ENCODE results near the gene SMKR1.
"Not testable (repeated sequence)": the region's sequence is repeated elsewhere in the genome, so short reads cannot be mapped to it uniquely, and the experiment has no call there.

The SMKR1 gene

DNA sequence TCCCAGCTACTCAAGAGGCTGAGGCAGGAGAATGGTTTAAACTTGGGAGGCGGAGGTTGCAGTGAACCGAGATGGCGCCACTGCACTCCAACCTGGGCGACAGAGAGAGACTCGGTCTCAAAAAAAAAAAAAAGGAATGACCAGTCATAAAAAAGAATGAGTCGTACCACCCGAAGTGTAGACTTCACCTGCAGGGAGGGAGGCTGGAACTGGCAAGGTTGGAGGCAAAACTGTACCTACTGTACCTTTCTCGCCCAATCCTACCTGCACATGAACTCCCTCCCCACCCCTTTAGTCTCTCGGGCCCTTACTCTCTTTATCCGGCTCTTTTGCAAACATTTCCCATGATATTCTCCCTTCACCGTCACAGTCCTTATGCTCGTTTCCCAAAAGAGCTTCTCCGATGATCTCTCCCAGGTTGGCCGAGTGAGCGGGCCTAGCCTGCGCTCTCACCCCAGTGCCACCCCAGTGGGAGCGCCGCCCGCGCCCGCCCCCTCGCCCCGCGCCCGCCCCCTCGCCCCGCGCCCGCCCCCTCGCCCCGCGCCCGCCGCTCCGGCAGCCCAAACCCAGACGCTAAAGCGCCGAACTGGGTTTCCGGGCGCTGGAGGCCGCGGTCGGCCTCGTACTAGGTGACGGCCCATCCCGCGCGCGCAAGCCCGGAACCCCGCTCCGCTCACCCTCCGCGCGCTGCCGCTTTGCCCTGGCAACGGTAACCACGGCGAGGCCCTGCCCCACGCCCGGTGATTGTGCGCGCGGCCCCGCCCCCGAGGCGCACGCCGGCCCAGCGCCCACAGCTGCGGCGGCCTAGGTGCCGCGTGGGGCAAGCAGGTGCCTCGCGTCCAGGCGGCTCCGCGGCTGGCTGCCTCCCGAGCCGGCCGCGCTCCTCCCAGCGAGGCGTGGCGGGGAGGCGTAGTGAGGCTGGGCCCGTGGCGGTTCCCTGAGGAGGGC lies at the start of gene SMKR1:
TSS of gene SMKR1 (plus strand) at position 772 of the 948 bp plus-strand sequence. CDS start 294 bp downstream, outside the sequence.
- DNase-seq (ENCODE audit: low read depth in 2 of 2) = peak; percentile 80 to 86

DNA sequence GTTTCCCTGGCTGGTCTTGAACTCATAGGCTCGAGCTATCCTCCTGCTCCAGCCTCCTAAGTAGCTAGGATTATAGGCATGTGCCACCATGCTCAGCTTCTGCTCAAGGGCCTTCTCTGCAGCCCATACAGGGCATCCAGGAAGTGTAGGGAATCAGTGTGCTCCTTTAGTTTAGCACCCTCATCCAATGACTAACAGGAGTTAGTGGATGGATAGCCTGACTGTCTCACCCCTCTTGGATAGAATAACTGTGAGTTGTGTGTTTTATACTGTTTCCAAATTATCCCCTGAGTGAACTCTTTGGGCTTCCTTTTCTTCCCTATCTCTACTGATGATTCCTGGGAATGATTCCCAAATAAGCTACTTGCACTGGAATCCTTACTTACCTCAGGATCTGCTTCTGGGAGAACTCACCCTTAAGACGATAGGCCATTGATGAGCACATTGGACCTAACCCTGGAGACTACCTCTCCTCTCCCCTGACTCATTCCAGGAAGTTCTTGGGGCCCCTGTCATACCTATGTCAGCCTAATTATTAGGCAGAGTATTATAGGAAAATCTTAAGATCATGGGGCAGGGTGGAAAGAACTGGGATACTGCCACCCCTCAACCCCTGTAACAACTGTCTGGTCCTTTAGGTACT lies 49.6 kb upstream of the SMKR1 start:
- no peak for DNase-seq (ENCODE audit: low read depth in 2 of 2)

DNA sequence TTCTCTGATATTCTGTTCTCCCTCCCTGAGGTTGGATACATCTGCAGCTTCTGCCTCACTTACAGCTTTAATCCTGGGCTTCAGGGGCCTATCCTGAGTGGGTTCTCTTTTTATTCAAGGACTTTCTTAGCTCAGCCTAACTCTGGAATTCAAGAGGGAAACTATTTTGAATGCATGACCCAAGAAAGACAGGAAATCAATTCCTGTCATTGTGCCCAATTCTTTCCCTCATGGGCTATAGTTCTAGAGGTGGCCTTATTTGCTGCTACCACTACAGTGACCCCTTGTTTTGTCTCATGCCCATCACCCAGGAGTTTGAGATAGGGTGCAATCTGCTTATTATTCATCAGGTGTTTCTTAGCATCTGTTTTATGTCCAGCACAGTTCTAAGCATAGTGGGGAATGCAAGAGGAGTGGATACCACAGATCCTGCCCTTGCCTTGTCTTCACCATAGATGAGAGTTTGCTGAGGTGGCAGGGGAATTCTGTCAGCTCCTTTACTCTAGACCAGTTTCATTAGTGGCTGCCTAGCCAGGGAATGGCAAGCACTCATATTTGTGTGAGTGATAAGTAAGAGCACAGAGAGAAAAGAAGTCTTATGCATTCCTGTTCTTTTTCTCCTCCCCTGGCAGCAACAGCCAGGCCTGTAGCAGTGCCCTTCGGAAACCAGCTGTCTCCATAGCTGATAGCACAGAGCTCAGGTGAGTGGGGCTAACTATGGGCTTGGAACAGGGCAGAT lies 48.7 kb upstream of the SMKR1 start:
- no peak for DNase-seq (ENCODE audit: low read depth in 2 of 2)

DNA sequence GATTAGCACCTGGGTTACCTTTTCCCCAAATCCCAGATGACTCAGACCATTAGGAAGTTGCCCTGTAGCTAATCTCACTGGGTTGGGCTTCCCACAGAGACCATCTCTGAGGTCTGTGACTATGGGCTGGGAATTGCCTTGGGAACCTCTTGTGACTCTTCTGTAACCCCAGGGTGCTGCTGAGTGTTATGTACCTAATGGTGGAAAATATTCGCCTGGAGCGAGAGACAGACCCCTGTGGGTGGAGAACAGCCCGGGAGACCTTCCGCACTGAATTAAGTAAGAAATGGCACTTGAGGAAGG lies 48.1 kb upstream of the SMKR1 start:
- DNase-seq (ENCODE audit: low read depth in 2 of 2) = no peak

DNA sequence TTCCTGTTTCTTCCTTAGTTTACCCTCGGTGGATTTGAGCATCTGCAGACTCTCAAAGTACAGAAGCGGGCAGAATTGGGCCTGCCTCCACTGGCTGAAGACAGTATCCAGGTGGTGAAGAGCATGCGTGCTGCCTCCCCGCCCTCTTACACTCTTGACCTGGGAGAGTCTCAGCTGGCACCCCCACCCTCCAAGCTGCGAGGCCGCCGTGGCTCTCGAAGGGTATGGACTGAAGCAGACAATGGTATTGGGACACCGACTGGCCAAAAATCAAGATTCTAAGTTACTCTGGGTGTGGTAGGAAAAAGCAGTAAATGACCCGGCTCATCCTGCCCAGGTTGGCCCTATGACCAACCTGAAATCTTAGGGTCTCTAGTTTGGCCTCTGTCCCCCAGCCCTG lies 45.9 kb upstream of the SMKR1 start:
- no peak for DNase-seq (ENCODE audit: low read depth in 2 of 2)

DNA sequence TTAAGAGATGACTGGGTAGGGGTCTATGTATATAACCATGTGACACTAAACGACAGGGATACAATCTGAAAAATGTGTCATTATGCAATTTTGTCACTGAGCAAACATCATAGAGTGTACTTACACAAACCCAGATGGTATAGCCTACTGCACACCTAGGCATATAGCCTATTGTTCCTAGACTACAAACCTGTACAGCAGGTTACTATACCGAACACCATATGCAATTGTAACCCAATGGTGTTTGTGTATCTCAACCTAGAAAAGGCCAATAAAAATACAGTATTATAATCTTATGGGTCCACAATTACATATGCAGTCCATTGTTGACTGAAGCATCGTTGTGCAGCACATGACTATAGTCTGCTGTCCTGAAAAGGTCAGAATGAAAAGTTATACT lies 45.2 kb upstream of the SMKR1 start:
- no peak for DNase-seq (ENCODE audit: low read depth in 2 of 2)

DNA sequence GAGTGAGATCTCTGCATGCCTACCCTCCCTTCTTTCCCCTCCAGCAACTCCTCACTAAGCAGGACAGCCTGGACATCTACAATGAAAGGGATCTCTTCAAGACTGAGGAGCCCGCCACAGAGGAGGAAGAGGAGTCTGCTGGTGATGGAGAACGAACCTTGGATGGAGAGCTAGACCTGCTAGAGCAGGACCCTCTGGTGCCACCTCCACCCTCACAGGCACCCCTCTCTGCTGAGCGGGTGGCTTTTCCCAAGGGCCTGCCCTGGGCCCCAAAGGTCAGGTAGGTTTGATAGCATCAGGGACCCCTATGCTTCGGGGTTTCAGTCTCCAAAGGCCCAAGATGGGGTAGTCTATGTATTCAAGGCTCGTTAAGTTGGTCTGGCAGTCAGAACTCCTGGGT lies 44.2 kb upstream of the SMKR1 start:
- no peak for DNase-seq (ENCODE audit: low read depth in 2 of 2)

DNA sequence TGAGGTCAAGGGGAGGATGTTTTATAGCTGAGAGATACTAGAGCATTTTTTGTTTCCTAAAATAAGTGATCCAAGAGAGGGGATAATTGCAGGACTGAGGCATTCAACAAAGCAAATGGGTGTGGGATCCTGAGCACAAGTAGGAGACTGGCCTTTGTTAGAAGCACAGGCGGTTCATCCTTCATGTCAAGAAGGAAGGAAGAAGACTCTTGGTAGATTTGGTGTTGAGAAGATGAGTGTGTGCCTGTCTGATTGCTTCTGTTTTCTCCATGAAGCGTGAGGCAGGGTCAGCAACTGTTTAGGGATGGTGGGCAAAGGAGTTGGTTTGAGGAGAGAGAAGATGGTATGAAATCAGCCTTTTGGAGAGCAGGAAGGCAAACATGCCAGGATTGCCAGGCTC lies 40.5 kb upstream of the SMKR1 start:
- no peak for DNase-seq (ENCODE audit: low read depth in 2 of 2)

DNA sequence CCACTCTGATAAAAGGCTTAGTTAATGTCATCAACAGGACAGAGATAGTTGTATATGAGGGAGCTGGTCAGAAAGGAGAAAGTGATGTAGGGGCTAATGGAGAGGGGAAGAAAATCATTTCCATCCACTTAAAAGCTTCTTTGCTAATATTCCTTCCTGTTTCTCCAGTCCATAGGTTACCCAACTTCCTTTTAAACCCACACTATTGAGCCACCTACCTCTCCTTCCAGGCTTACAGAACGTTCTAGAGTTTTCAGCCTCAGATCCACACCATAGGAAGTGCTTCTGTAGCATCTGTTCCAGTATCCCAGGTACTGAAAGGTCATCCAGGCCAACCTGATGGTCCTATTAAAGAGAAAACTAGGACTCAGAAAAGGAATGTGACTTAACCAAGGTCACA lies 39.9 kb upstream of the SMKR1 start:
- no peak for DNase-seq (ENCODE audit: low read depth in 2 of 2)

DNA sequence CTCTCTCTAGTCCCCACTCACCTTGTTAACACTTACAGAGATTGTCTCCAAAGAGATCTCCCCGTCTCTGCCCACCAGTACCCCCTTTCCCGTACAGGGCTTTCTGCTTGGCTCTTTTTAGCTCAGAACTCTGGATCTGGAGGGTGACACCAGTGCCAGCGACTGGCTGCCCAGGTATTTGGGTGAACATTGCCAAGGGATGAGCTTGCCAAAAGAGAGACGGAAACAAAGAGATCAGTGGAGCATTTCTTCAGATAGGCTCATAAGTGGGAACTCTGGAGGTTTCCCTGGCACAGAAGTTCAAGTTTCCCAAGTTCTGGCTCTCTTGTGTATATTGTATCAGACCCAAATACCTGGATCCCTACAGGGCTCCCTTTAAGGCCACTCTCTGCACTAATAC lies 38.1 kb upstream of the SMKR1 start:
- DNase-seq (ENCODE audit: low read depth in 2 of 2) = no peak

DNA sequence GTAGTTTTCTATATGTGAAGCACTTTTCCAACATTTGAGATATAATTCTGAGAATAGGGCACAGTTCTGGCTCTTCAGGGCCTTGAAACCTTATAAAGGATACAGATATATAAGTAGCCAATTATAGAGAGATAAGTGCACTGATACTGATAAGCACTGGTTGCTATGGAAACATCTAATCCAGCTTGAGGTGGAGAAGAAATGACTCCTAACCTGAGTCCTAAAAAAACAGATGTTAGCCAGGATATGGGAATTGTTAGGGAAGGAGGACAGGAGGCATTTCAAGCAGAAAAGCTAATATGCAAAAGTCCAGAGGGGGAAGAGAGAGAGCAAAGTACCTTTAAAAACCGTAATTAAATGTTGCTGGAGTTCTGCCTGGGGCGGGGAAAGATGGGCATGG lies 37.3 kb upstream of the SMKR1 start:
- DNase-seq (ENCODE audit: low read depth in 2 of 2) = no peak

DNA sequence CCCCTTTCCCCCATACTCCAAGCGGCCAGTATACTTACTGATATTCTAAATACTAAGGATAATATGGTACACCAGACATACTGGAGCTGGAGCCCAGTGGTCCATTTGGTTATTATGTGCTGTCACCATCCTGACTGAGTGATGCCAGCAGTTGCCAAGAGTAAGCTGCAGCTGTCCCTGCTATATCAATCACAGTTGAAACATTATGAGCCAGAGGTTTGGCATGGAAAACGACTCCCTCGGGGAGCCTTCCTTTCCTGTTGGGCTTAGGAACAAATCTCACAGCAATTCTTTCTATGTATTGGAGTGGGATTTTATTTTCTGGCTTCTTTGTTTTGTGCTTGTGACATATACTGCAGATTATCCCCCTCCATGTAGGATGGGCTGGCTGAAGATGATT lies 35.5 kb upstream of the SMKR1 start:
- DNase-seq (ENCODE audit: low read depth in 2 of 2) = no peak

DNA sequence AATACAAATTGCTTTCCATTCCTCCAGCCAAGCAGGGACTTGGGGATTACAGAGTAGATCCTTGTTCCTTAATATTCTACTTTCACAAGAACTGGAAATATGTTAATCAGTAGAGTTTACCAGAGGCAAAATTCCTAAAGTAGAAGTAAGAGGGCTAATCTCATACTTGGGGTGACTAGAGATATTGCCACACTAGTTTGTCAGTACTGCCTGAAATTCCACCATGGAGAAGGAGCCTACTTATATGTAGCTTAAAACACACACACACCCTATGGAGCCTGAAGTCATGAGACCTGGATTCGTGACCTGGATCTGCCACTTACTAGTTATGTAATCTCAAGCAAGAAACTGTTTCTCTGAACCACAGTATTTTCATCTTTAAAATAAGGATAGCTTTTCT lies 34.2 kb upstream of the SMKR1 start:
- DNase-seq (ENCODE audit: low read depth in 2 of 2) = no peak

DNA sequence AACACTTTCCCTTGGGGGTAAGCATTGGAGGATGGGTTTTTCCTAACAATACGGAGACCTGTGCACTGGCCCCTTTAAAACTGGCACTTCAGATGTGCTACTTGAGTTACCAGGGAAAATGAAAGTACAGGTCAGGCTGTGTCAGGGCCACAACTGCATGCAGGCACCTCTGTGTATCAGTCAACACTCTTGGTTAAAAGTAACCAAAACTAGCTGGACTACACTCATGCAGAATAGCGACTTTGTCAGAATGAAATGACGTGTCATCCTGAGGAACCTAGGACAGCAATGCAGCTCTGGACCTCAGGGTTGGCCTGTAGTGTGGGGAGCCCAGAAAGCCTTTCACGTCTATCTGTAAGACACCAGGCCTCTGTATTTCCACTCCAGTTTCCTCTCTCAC lies 33.8 kb upstream of the SMKR1 start:
- DNase-seq (ENCODE audit: low read depth in 2 of 2) = no peak

DNA sequence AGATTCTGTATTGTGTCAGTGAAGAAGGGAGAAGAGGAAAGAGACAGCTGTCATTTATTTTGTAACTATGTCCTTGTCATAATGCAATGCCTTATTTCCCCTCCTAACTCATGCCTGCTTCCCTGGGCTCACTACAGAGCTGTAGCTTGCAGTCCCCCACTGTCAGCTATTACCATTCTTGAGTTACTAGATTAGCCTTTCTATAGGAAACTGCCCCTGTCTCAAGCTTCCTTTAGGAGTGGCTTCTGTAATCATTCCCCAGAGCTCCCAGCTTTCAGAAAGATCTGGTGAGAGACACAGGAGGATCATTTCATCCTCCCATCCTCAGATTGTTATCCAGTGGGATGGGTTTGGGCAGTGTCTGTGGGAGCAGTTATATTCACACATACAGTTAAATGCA lies 32.4 kb upstream of the SMKR1 start:
- no peak for DNase-seq (ENCODE audit: low read depth in 2 of 2)

DNA sequence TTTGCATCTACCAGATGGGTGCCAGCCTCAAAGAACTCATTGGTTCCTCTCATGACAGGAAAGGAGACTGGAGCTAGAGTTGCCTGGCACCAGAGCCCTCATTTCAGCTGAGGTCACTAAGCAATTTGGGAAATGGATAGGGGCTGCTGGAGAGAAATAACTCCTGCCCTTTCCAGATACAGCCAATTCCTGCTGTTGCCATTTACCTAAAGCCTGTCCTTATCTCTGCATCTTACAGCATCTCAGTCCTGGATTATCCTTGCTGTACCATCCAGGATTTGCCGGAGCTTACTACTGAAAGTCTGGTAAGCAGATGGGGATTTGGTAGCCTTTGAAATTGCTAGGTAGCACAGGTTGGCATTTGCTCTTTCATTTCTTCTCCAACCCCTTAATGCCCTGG lies 31.9 kb upstream of the SMKR1 start:
- no peak for DNase-seq (ENCODE audit: low read depth in 2 of 2)

DNA sequence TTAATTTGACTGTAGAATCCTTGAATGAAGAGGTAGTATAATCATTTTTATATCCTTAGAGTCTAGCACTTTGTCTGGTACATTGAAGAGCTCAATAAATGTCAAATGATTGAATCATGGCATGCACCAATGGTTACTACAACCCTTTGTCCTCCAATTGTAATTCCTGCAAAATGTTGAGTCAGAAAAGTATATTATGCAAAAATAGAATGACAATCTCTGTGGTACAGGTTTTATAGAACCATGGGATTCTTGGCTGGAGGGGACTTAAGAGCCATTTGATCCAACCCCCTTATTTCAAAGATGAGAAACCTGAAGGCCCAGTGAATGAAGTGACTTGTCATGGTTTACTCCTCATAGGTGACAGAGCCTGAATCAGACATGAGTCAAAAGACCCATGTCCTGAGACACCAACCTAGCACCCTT lies 30.9 kb upstream of the SMKR1 start:
- no peak for DNase-seq (ENCODE audit: low read depth in 2 of 2)

DNA sequence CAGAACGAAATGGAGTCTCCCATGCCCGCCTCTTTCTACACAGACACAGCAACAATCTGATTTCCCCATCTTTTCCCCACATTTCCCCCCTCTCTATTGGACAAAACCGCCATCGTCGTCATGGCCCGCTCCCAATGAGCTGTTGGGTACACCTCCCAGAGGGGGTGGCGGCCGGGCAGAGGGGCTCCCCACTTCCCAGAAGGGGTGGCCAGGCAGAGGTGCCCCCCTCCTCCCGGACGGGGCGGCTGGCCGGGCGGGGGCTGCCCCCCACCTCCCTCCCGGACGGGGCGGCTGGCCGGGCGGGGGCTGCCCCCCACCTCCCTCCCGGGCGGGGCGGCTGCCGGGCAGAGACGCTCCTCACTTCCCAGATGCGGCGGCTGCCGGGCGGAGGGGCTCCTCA lies 26.4 kb upstream of the SMKR1 start:
- DNase-seq (ENCODE audit: low read depth in 2 of 2) = not testable (repeated sequence)

DNA sequence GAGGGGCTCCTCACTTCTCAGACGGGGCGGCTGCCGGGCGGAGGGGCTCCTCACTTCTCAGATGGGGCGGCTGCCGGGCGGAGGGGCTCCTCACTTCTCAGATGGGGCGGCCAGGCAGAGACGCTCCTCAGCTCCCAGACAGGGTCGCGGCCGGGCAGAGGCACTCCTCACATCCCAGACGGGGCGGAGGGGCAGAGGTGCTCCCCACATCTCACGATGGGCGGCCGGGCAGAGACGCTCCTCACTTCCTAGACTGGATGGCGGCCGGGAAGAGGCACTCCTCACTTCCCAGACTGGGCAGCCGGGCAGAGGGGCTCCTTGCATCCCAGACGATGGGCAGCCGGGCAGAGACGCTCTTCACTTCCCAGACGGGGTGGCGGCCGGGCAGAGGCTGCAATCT lies 25.9 kb upstream of the SMKR1 start:
- DNase-seq (ENCODE audit: low read depth in 2 of 2) = not testable (repeated sequence)

DNA sequence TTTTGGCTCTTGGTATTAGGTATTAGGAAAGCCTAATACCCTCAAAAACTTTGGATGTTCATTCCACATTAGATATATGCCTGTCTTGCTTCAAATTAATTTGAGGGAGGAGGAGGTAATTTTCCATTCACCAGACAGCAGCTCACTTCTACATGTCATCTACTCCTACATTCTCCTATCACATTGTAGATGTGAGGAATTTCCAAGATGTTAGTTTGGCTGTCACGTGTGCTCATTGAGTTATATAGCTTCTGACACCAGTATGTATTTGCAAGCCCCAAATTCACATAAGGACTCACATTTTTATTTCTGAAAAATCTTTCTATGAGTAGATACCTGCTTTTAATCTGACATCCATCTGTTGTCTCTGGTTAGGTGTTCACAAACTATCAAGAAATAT lies 22.5 kb upstream of the SMKR1 start:
- DNase-seq (ENCODE audit: low read depth in 2 of 2) = no peak

DNA sequence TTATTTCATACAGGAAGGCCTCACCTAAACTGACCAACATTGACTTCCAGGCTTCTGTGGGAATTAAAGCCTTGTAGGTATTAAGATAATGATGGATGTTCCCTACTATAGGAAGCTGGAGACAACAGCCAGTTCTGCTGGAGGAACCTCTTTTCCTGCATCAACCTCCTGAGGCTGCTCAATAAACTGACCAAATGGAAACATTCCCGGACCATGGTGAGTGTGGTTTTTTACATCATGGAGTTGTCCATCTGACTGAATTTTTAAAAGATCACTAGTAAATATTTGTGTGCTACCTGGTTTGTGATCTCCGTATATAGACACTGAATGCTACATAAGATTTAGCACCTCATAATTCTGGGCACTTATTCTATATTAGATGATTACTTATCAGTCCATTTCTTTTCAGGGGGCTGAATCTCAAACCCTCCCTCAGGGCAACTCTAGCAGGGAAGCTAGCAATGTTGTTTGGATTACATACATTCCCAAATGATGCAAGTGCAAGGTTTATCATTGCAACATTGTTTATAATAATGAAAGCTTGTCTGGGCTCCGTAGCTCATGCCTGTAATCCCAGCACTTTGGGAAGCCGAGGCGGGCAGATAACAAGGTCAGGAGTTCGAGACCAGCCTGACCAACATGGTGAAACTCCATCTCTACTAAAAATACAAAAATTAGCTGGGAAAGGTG lies 21.5 kb upstream of the SMKR1 start:
- no peak for DNase-seq (ENCODE audit: low read depth in 2 of 2)

DNA sequence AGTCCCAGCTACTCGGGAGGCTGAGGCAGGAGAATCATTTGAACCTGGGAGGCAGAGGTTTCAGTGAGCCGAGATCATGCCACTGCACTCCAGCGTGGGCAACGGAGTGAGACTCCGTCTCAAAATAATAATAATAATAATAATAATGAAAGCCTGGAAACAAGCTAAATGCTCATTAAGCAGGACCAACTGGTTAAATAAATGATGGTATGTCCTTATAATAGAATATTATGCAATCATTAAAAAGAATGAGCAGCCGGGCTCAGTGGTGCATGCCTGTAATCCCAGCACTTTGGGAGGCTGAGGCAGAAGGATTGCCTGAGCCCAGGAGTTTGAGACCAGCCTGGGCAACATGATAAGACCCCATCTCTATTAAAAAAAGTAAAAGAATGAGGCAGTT lies 21.0 kb upstream of the SMKR1 start:
- not testable (repeated sequence) for DNase-seq (ENCODE audit: low read depth in 2 of 2)
